ENCODE data around the gene GTF2A2.
"Not testable (repeated sequence)": the region's sequence is repeated elsewhere in the genome, so short reads cannot be mapped to it uniquely, and the experiment has no call there.

GTF2A2 gene

GRCh38 chr15:59656897-59657634, at the start of gene GTF2A2:
GTF2A2 (minus strand) TSS chr15:59657515; CDS start chr15:59652277, 5,238 bp downstream.
- peak; percentile 54 to 95 (median 88) for DNase-seq

DNA sequence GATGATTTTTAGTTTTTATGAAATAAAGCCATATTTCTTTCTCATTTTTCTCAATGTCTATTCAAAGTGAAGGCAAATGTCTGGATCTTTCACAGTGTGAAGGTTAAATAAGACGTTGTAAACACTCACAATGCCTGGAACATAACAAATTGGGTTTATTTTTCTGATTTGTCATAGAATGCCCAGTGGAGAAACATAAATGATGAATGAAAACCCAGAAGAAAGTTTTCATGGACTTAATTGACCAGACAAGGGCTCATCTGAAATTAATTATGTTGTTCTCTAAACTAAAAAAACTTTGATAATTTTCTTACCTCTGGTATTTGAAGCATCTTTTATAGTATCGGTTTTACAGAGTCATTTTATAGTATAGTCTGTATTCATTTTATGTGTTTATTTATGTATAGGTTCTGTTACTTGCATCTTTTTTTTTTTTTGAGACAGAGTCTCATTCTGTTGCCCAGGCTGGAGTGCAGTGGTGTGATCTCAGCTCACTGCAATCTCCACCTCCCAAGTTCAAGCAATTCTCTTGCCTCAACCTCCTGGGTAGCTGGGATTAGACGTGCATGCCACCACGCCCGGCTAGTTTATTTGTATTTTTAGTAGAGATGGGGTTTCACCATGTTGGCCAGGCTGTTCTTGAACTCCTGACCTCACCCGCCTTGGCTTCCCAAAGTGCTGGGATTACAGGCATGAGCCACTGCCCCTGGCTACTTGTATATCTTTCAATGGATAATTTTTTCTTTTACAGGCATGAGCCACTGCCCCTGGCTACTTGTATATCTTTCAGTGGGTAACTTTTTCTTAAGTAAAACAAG, 46.9 kb upstream of the GTF2A2 start:
- DNase-seq: no peak

GRCh38 chr15:59702351-59702750, 45.0 kb upstream of the GTF2A2 start:
- no peak for DNase-seq

GRCh38 chr15:59701880-59702279, 44.6 kb upstream of the GTF2A2 start:
- no peak for DNase-seq

DNA sequence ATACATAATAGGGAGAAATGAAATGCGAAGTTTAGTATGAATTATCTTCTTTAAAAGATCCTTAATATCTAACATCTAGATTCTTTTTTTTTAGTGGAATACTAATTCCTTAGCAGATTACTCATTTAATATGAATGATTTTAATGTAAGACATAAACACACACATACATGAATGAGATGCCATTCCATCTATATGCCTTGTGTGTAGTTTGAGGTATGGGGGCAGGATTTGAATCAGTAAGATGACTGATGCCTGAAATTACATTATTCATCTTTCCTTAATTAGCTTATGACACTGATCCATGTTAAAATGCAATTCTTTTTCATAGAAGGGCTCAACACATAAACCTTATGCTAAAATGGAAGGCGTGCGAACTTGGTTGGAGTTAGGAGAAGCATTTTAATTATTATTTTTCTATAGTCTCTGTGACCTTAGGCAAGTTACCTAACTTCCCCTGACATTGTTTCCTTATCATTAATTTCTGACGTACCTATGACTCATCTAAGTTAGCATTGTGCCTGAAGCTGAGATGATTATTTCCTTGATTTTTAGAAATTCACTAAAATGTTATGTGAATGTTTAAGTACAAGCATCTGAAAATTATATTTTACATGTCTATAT, 42.6 kb upstream of the GTF2A2 start:
- no peak for DNase-seq

- DNase-seq: not testable (repeated sequence)
These were observed 40.8 kb upstream of the GTF2A2 start for GRCh38 chr15:59698065-59698464.

DNA sequence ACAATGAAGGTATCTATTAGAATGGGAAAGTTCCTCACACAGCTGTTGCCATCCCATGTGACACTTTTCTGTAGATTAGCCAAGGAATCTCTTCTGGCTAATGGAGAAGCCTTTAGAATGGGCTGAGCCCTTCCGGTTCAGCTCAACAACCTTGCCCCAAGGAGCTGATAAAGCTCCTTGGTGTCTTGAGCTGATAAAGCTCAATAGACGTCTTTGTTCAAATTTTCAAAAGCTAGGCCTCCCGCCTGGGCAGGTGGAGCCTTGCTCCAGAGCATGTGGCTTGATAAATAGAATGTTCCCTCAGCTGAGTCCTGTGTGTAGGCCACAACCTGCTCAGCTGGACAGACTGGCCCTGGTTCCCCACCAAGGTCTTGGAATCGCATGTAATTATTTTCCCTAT, 39.0 kb upstream of the GTF2A2 start:
- DNase-seq: no peak

DNA sequence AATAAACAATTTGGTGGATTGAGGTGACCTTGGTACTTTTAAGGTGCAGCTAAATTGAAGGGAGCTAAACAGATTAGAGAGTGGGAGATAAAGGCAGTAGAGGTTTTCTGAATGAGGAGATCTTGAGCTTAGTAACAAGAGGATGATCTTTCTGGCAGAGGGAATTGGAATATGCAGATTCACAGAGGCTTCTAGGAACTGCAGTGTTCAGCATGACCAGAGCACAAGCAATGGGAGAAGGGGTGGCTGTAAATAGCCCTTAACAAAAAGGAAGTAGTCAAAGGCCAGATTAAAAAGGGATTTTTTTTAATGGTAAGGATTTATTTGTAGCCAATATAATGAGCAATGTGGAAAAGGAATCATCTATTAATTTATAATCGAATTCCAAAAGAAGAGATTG, 37.5 kb upstream of the GTF2A2 start:
- no peak for DNase-seq

GRCh38 chr15:59691194-59691805, 34.0 kb upstream of the GTF2A2 start:
- DNase-seq: peak in 5 of 56 donors; percentile 1 to 53 (median 30)

- peak in 45 of 56 donors; percentile 1 to 63 (median 21) for DNase-seq
These were observed 32.4 kb upstream of the GTF2A2 start for GRCh38 chr15:59689626-59690236.

- peak; percentile 60 to 97 (median 92) for DNase-seq
These were observed 31.7 kb upstream of the GTF2A2 start, which contains the start of gene BNIP2 for GRCh38 chr15:59688782-59689625. BNIP2 (minus strand) TSS chr15:59689320; CDS start chr15:59682457, 6,863 bp downstream.

- DNase-seq: peak in 1 of 56 donors; percentile 20
These were observed 31.1 kb upstream of the GTF2A2 start for GRCh38 chr15:59688423-59688781.

- no peak for DNase-seq
These were observed 30.5 kb upstream of the GTF2A2 start for GRCh38 chr15:59687836-59688235.

GRCh38 chr15:59686389-59686788, 29.1 kb upstream of the GTF2A2 start:
- DNase-seq: no peak

GRCh38 chr15:59685737-59686297, 28.5 kb upstream of the GTF2A2 start:
- DNase-seq: no peak

- DNase-seq: no peak
These were observed 23.6 kb upstream of the GTF2A2 start for GRCh38 chr15:59680870-59681269.

GRCh38 chr15:59680346-59680745, 23.0 kb upstream of the GTF2A2 start:
- no peak for DNase-seq

DNA sequence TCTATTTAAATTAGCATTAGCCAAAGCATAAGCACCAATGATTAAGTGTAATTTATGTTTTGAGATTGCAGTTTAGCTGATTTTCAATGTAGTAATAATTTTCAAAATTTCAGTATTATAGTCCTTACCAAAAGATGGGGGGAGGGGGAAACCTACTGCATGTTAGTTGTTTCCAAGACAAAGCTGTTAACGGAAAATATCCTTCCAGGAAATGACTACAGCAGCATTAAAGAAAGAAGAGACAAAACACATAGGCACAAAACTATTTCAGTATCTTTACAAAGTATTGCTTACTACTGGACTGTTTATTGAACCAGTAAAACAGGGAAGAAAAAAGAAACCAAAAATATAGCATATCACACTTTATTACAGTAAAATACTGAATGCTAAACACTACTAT, 21.3 kb upstream of the GTF2A2 start:
- no peak for DNase-seq

DNA sequence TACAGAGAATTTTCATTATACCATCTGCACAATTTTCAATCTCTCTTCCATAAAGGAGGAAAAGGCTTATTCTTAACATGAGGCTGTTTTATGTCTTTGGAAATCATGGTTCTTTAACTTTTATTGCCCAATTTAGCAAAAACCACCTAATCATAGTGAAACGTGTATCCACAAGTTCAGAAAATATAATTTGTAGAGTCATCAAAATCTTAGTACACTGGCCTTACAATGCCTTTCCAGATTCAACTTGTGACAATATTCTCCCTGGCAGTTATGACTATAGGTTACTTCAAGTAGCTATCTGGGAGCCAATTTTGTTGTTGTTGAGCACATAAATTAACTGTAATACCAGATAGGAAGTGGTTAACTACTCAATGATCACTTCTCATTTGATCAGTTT, 20.9 kb upstream of the GTF2A2 start:
- no peak for DNase-seq

GRCh38 chr15:59676565-59676964, 19.2 kb upstream of the GTF2A2 start:
- DNase-seq: no peak
